ENCODE data around the gene SPAG16.

DNA sequence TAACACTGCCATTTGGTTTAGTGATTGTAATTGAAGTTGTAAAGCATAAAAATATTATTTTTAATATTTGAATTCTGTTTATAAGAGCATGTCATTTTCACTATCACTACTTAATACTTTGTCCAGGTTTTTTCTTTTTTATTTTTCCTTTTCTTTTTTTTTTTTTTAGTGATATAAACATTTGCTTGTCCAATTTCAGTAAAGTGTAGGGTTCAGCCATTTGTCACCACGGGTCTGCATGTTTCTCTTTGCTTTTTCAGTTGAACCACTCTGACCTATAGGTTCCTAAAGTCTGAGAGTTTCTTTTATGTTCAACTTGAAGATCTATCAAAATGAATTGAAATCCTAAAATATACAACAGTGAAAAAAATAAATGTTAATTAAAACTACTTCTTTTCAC lies 48.5 kb upstream of the SPAG16 start:
- TF ChIP-seq, protein P1, sequence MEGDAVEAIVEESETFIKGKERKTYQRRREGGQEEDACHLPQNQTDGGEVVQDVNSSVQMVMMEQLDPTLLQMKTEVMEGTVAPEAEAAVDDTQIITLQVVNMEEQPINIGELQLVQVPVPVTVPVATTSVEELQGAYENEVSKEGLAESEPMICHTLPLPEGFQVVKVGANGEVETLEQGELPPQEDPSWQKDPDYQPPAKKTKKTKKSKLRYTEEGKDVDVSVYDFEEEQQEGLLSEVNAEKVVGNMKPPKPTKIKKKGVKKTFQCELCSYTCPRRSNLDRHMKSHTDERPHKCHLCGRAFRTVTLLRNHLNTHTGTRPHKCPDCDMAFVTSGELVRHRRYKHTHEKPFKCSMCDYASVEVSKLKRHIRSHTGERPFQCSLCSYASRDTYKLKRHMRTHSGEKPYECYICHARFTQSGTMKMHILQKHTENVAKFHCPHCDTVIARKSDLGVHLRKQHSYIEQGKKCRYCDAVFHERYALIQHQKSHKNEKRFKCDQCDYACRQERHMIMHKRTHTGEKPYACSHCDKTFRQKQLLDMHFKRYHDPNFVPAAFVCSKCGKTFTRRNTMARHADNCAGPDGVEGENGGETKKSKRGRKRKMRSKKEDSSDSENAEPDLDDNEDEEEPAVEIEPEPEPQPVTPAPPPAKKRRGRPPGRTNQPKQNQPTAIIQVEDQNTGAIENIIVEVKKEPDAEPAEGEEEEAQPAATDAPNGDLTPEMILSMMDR (IDR thresholded peaks at IDR 0.05; ENCODE audit: insufficient read depth, low read depth, low read length), result no peak
- no peak for TF ChIP-seq EZH2 (IDR thresholded peaks at IDR 0.05; ENCODE audit: insufficient read depth, low read length)

Data from astrocyte (in vitro differentiated cells and primary cell).